8988T (cell line): ENCODE data around the gene PTPRU.

Experiments
- DNase-seq: peaks from one replicate; pipeline ENCODE4 v3.0.0; 2011

The PTPRU gene

DNA sequence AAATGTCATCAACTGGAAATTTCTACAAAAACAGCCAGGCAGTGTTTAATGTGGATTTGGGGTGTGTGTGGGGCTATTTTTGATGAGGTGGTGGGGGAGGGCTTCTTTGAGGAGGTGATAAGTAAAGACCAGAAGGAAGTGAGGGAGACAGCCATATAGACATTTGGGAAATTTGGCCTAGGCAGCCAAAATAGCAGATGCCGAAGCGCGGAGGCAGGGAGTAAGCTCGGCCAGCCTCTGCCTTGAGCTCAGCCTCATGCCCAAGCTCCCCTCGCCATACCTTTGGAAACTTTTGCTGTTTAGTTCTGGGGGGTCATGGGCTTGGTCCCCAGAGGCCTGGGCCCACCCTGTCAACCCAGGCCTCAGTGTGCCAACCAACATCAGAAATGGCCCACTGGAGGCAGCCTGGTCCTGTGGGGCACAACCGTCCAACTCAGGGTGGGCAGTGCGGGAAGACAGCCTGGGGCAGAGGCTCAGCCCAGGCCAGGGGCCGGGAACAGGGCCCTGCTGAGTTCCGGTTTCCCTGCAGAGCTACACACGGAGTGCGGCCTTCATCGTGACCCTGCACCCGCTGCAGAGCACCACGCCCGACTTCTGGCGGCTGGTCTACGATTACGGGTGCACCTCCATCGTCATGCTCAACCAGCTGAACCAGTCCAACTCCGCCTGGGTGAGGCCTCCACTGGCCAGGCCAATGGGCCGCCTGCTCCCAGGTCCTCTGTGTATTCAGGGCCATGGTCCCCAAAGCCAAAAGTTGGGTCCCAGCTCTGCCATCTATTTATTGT, 84.0 kb downstream of the PTPRU start:
- no peak for DNase-seq

- no peak for DNase-seq
Observed at GRCh38 chr1:29321176-29321575, 84.9 kb downstream of the PTPRU start.

DNA sequence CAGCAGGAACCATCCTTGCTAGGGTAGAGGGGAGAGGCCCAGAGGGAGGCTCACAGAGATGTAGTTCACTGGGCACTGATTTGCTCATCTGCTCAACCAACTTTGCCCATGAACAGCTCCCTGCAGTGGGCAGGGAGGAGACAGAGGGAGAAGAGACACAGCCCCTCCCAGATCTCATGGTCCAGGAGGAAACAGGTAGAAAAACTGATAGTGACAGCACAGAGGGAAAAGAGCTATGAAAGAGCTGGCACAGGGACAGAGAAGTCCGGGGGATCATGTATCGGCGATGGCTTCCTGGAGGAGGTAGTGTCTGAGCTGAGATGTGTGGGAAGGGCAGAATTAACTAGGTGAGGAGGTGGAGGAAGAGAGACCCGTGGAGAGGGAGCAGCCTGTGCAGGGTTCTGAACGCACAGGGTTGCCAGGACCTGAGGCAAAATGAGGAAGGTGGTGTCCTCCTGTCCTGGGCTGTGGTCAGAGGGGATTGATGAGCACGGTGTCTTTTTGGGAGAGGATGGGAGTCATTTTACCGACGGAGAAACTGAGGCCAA, 85.9 kb downstream of the PTPRU start:
- DNase-seq = no peak

GRCh38 chr1:29322861-29323585, 86.7 kb downstream of the PTPRU start:
- DNase-seq = no peak

DNA sequence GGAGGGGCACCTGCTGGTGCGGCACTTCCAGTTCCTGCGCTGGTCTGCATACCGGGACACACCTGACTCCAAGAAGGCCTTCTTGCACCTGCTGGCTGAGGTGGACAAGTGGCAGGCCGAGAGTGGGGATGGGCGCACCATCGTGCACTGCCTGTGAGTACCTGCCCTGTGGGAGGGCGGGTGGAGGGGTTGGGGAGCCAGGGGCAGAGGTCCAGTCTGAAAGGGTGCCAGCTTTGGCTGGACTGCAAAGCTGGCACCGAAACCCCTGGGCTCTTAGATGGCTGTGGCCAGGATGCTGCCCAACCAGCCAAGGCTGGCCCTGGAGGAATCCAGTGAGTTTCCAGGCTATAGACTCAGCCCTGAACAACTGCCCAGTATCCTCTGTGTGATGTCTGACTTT, 87.3 kb downstream of the PTPRU start:
- no peak for DNase-seq

- DNase-seq = no peak
Observed at GRCh38 chr1:29324202-29324601, 87.9 kb downstream of the PTPRU start.

- no peak for DNase-seq
Observed at GRCh38 chr1:29324771-29325351, 88.5 kb downstream of the PTPRU start.

- no peak for DNase-seq
Observed at GRCh38 chr1:29325675-29326074, 89.4 kb downstream of the PTPRU start.

DNA sequence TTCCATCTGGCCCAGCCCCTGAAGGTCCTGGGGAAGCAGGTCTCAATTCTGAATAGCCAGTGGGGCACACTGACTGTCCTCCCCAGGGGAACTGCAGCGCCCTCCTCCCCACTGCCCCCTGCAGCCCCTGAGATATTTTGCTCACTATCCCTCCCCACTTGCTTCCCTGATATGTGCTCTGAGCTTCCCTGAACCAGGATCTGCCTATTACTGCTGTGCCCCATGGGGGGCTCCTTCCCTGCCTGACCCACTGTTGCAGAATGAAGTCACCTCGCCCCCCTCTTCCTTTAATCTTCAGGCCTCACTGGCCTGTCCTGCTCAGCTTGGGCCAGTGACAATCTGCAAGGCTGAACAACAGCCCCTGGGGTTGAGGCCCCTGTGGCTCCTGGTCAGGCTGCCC, 89.8 kb downstream of the PTPRU start:
- DNase-seq = no peak

GRCh38 chr1:29327223-29327935, 91.1 kb downstream of the PTPRU start:
- no peak for DNase-seq

- DNase-seq = no peak
Observed at GRCh38 chr1:29329022-29329775, 92.9 kb downstream of the PTPRU start.

- no peak for DNase-seq
Observed at GRCh38 chr1:29330089-29330488, 93.8 kb downstream of the PTPRU start.

DNA sequence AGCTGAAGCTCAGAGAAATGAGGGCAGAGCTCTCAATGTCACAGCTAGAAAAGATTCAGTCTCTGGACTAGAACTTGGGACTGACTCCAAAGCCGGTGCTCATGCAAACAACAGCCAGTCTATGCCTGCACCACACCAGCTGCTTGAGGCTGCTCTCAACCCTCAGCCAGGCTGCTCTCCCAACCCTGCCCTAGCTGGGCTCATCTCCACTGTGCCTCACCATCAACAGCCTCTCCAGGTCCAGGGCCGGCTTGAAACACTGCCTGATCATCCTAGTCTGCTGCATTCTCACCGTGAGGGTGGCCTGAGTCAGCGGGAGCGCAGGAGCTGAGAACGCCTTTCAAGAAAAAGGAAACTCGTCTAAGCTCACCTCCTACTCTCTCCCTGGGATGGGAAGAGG, 94.5 kb downstream of the PTPRU start:
- no peak for DNase-seq

GRCh38 chr1:29331309-29331708, 95.0 kb downstream of the PTPRU start:
- DNase-seq = no peak

DNA sequence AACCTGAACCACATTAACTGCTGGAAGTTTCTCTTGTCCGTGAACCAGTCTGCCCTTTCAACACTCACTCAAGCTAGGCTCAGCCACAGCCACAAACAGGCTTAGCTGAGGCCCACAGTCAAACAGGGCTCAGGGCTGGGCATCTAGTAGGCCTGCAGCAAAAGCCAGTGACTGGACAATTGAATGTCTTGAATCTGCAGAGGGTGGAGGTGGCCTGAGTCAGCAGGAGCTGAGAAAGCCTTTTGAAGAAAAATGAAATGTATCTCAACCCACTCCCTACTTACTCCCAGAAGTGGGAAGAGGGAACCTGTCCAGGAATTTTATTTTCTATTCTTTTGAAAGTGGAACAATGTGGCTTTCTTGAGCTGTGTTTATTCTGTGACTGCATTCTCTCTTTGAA, 95.4 kb downstream of the PTPRU start:
- DNase-seq = no peak

DNA sequence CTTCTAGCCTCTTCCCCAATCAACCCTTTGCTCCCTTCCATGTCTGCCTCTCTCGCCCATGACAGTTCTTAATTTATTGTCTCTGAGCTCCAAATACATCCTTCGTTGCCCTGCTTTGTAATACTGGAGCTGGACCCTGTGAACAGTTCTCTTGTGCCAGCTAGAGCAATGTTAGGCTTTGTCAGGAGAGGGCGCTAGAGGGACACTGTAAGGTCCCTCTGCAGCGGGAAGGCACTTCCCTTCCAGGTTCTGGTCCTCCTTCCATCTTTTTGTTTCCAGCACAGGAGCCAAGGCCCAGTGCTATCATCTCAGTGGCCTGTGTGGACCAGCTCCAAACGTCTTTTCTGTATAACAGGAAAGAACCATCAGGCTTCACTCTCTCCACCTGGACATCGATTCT, 95.9 kb downstream of the PTPRU start:
- DNase-seq = no peak

GRCh38 chr1:29333008-29333407, 96.7 kb downstream of the PTPRU start:
- no peak for DNase-seq

- DNase-seq = no peak
Observed at GRCh38 chr1:29335573-29335972, 99.3 kb downstream of the PTPRU start.

DNA sequence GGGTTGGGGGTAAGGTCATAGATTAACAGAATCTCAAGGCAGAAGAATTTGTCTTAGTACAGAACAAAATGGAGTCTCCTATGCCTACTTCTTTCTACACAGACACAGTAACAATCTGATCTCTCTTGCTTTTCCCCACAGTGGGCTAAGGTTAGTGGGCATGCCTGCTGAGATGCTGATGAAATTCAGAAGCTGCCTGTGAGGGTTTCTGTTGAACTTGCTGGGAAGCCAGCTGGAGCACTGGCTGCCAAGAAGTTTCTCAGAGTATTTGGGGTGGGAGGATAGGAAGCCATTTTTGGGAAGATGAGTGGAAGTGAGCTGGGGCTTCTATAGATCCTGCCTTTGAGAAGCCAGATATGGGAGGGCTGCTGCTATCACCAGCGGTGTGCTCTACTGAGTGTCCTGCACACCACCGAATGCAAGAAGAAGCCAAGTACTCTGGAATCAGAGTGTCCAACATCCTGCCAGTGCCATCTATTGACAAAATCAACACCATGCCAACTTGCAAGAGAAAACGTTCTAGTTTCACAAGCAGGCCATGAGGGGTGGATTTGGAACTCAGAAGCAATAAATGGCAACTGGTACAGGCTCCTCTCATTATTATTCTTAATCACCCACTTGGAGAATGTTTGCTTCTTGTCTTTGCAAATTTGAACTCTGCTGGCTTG, 102.7 kb downstream of the PTPRU start:
- DNase-seq = no peak

- no peak for DNase-seq
Observed at GRCh38 chr1:29341936-29342335, 105.6 kb downstream of the PTPRU start.

- DNase-seq = no peak
Observed at GRCh38 chr1:29342351-29342750, 106.0 kb downstream of the PTPRU start.

DNA sequence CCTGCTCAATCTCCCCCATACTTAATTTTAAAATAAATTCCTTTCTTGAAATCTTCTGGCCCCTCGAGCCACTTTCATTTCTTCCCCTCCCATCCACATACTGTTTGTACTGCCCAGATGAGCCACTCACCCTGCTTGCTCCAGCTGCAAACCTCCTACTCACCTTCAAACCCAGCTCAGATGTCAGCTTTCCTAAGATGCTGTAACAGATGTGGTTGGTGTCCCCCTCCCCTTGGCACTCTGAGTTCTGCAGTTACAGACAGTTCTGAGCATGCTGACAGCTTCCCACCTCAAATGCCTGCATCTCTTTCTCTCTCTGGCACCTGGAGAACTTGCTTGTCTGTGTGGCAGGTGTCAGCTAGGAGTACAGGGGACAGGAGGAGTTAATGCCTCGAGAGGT, 106.7 kb downstream of the PTPRU start:
- DNase-seq = no peak
